GM23338 (cell line): Measurements from ENCODE around the gene MAP2K5. TPM values are rescaled to one million over a fixed set of nuclear protein-coding genes. Genes with fewer than 3 reads are reported as not detected.

Experiments
- ATAC-seq: fragments of 200-7000 bp; cut with Tn5 transposase; 3 replicates; pipeline ENCODE4 v1.9.1; 2020
- DNase-seq: peaks from one replicate; pipeline ENCODE4 v3.0.0-alpha.2; 2015; ENCODE audit warnings: low spot score
- H2AFZ ChIP-seq: fragments of 200-600 bp; sonication (generic); 2 replicates; pipeline ENCODE4 v1.8.0; 2016; ENCODE audit warnings: antibody characterized with exemption, mild to moderate bottlenecking, moderate library complexity
- H3F3A ChIP-seq: fragments of 200-600 bp; sonication (generic); replicated peaks from 2 replicates; pipeline ENCODE4 v1.8.0; 2017; ENCODE audit warnings: antibody characterized with exemption, mixed run types, low read depth
- H3K27ac ChIP-seq: fragments of 200-600 bp; sonication (generic); 2 replicates; pipeline ENCODE4 v1.6.1; 2016; ENCODE audit warnings: low read depth
- H3K27me3 ChIP-seq: fragments of 200-600 bp; sonication (generic); 2 replicates; pipeline ENCODE4 v1.8.0; 2016; ENCODE audit warnings: mild to moderate bottlenecking, mixed run types, moderate library complexity; ENCODE audit not compliant: insufficient read depth
- H3K36me3 ChIP-seq: fragments of 200-600 bp; sonication (generic); 2 replicates; pipeline ENCODE4 v1.8.0; 2016; ENCODE audit warnings: mild to moderate bottlenecking; ENCODE audit not compliant: insufficient read depth
- H3K4me1 ChIP-seq: fragments of 200-600 bp; sonication (generic); 2 replicates; pipeline ENCODE4 v1.8.0; 2016; ENCODE audit warnings: mild to moderate bottlenecking, moderate library complexity; ENCODE audit not compliant: insufficient read depth
- H3K4me2 ChIP-seq: fragments of 200-600 bp; sonication (generic); 2 replicates; pipeline ENCODE4 v1.7.1; 2017; ENCODE audit warnings: mixed run types
- H3K4me3 ChIP-seq: fragments of 200-600 bp; sonication (generic); 2 replicates; pipeline ENCODE4 v1.6.1; 2016; ENCODE audit warnings: mixed run types
- H3K79me2 ChIP-seq: fragments of 200-600 bp; sonication (generic); replicated peaks from 2 replicates; pipeline ENCODE4 v1.8.0; 2017; ENCODE audit warnings: mild to moderate bottlenecking; ENCODE audit not compliant: insufficient read depth
- H3K9me2 ChIP-seq: fragments of 200-600 bp; sonication (generic); 2 replicates; pipeline ENCODE4 v1.8.0; 2017; ENCODE audit not compliant: insufficient read depth
- H4K20me1 ChIP-seq: fragments of 200-600 bp; sonication (generic); replicated peaks from 2 replicates; pipeline ENCODE4 v1.8.0; 2017; ENCODE audit warnings: mild to moderate bottlenecking; ENCODE audit not compliant: insufficient read depth
- H3K27ac Mint-ChIP-seq: 2 replicates; pipeline ENCODE4 v1.8.0; 2020; ENCODE audit warnings: inconsistent platforms, mild to moderate bottlenecking, moderate library complexity, mixed read lengths
- H3K27me3 Mint-ChIP-seq: 3 replicates; pipeline ENCODE4 v1.8.0; 2022; ENCODE audit warnings: low read depth, mild to moderate bottlenecking, moderate library complexity, mixed read lengths, inconsistent platforms; ENCODE audit not compliant: insufficient read depth, poor library complexity
- H3K36me3 Mint-ChIP-seq: 3 replicates; pipeline ENCODE4 v1.8.0; 2021; ENCODE audit warnings: low read depth, mild to moderate bottlenecking, inconsistent platforms, moderate library complexity, mixed read lengths
- H3K4me1 Mint-ChIP-seq: 3 replicates; pipeline ENCODE4 v1.8.0; 2020; ENCODE audit warnings: mild to moderate bottlenecking, inconsistent platforms, mixed read lengths
- H3K4me3 Mint-ChIP-seq: 3 replicates; pipeline ENCODE4 v1.8.0; 2021; ENCODE audit warnings: moderate library complexity, mild to moderate bottlenecking, inconsistent platforms, mixed read lengths
- H3K9me3 Mint-ChIP-seq: 3 replicates; pipeline ENCODE4 v1.8.0; 2020; ENCODE audit warnings: moderate library complexity, mild to moderate bottlenecking, inconsistent platforms, mixed read lengths
- CREB1 ChIP-seq: fragments of 250-450 bp; sonication (Bioruptor Pico); IDR thresholded peaks from 2 replicates; pipeline ENCODE4 v1.5.0; 2020; ENCODE audit warnings: low read depth, mild to moderate bottlenecking, moderate library complexity
- ETS1 ChIP-seq: IDR thresholded peaks from 2 replicates; pipeline ENCODE4 v1.6.1; 2016; ENCODE audit warnings: antibody characterized with exemption
- EZH2 ChIP-seq: fragments of 200-600 bp; sonication (generic); IDR thresholded peaks from one replicate; pipeline ENCODE4 v1.8.0; 2017; ENCODE audit warnings: antibody characterized with exemption, mild to moderate bottlenecking, low read depth; ENCODE audit not compliant: unreplicated experiment
- JUNB ChIP-seq: IDR thresholded peaks from one replicate; pipeline ENCODE4 v1.6.1; 2016; ENCODE audit warnings: antibody characterized with exemption; ENCODE audit not compliant: unreplicated experiment
- NANOG ChIP-seq: IDR thresholded peaks from 2 replicates; pipeline ENCODE4 v1.6.1; 2016; ENCODE audit warnings: antibody characterized with exemption, borderline replicate concordance
- REST ChIP-seq: IDR thresholded peaks from one replicate; pipeline ENCODE4 v1.6.1; 2018; ENCODE audit warnings: antibody characterized with exemption; ENCODE audit not compliant: unreplicated experiment
- ZNF462 ChIP-seq: fragments of 250-450 bp; sonication (Bioruptor Pico); IDR thresholded peaks from 2 replicates; pipeline ENCODE4 v1.5.0; 2020; ENCODE audit warnings: mild to moderate bottlenecking, moderate library complexity
- polyA plus RNA-seq: library from polyadenylated mRNA; unstranded; fragments of >200 nt; fragmentation: Nextera tagmentation; extraction: Ambion mirVana; gene quantifications from 2 replicates; pipeline ENCODE4 v1.2.1, GENCODE V29; 2016
- total RNA-seq: library from RNA; depleted of rRNA; stranded (reverse); fragments of >200 nt; shearing (Covaris generic); gene quantifications from 2 replicates; pipeline ENCODE4 v1.2.3, GENCODE V29; 2014

The MAP2K5 gene
- total and polyA plus RNA-seq, 2 experiments from 2014 or later = 6.5 to 13.6 TPM

- H3K4me3 ChIP-seq = no peak overlapping the region
- Mint-ChIP-seq H3K9me3 (no peaks in the 10 kb centered on the region), H3K27ac (no peak overlapping the region), H3K27me3 (peaks cover 5% of the 10 kb centered on the region), H3K4me1 (peaks cover 4% of the 10 kb centered on the region; the same call in 2 of the 3 replicates), H3K4me3 (no peak overlapping the region), H3K36me3 (no peaks in the 10 kb centered on the region)
- TF ChIP-seq REST = no peak
- TF ChIP-seq EZH2 = no peak
- no peak for TF ChIP-seq CREB1
- TF ChIP-seq NANOG = no peak
- no peak for TF ChIP-seq ZNF462 (CRISPR knock-in tag)
- TF ChIP-seq ETS1 = no peak
- TF ChIP-seq JUNB = no peak
- H4K20me1 ChIP-seq = no peaks in the 10 kb centered on the region
- H3F3A ChIP-seq = no peaks in the 10 kb centered on the region
- no peak overlapping the region for H3K27ac ChIP-seq
- H2AFZ ChIP-seq = no peak overlapping the region
- H3K36me3 ChIP-seq = no peaks in the 10 kb centered on the region
- H3K27me3 ChIP-seq = no peaks in the 10 kb centered on the region
- ATAC-seq (no peak), DNase-seq (no peak)
- no peak overlapping the region for H3K4me2 ChIP-seq
- H3K9me2 ChIP-seq = no peaks in the 10 kb centered on the region; the same call in 1 of the 2 replicates
- no peaks in the 10 kb centered on the region for H3K4me1 ChIP-seq
- H3K79me2 ChIP-seq = no peaks in the 10 kb centered on the region
These were observed 213.4 kb downstream of the MAP2K5 start for GRCh38 chr15:67755936-67756335.
